ENCODE measurements around the gene HDAC9. TPM values are rescaled to one million over a fixed set of nuclear protein-coding genes. Genes with fewer than 3 reads are reported as not detected.

The HDAC9 gene
- total and polyA plus RNA-seq, 2 experiments from 2014 or later: 32.7 to 101 TPM

DNA sequence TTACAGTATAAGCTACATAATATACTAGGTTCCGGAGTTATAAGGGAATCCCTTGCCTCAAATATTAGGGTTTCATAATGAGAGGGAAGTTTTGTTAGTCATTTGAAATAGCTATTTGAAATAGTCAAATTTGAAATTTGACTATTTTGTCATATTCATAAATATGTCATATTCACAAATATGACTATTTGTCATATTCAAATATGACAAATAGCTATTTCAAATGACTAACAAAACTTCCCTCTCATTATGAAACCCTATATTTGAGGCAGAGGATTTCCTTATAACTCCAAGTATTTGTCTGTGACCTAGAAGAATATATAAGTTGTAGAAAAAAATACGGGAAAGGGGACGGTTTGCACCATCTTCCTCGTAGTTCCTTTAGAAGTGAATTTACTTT is 76.6 kb downstream of the HDAC9 start:
- H3K27ac ChIP-seq: no peak overlapping the region

DNA sequence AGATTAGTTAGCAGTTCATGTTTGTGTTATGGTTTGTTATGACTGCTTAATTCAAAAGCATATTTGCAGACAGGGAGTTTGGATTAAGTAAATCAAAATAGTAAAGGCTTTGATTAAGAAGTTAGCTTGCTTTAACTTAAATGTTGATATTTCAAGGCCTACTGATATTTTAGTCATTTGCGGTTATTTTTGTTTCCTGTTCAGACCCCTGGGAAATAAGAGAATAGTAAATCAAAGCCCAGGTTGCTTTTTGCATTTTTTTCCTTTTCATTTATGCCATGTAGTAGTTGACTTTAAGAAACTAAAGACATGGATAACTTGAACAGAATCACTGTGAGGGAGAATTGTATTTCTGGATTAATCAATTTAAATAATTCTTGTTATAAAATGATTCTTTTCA is 77.3 kb downstream of the HDAC9 start:
- TF ChIP-seq, protein P1, sequence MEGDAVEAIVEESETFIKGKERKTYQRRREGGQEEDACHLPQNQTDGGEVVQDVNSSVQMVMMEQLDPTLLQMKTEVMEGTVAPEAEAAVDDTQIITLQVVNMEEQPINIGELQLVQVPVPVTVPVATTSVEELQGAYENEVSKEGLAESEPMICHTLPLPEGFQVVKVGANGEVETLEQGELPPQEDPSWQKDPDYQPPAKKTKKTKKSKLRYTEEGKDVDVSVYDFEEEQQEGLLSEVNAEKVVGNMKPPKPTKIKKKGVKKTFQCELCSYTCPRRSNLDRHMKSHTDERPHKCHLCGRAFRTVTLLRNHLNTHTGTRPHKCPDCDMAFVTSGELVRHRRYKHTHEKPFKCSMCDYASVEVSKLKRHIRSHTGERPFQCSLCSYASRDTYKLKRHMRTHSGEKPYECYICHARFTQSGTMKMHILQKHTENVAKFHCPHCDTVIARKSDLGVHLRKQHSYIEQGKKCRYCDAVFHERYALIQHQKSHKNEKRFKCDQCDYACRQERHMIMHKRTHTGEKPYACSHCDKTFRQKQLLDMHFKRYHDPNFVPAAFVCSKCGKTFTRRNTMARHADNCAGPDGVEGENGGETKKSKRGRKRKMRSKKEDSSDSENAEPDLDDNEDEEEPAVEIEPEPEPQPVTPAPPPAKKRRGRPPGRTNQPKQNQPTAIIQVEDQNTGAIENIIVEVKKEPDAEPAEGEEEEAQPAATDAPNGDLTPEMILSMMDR (IDR thresholded peaks at IDR 0.05; ENCODE audit: low read depth, low read length): no peak
- no peak overlapping the region for H3K4me3 ChIP-seq
- no peaks in the 10 kb centered on the region for H3K27me3 ChIP-seq

More for the DNA sequence above, 76.6 kb downstream of the HDAC9 start:
- TF ChIP-seq, protein P1 (IDR thresholded peaks at IDR 0.05; ENCODE audit: low read depth, low read length): no peak
- DNase-seq (ENCODE audit: low read depth in 1 of 2, low spot score in 1 of 2): no peak
- Histone ChIP-seq H3K4me3 (no peak overlapping the region), H3K4me1 (ENCODE audit: low read depth) (peaks cover 3% of the 10 kb centered on the region), H3K27me3 (no peaks in the 10 kb centered on the region), H3K36me3 (no peaks in the 10 kb centered on the region), H3K9me3 (ENCODE audit: low read depth) (no peaks in the 10 kb centered on the region)

DNA sequence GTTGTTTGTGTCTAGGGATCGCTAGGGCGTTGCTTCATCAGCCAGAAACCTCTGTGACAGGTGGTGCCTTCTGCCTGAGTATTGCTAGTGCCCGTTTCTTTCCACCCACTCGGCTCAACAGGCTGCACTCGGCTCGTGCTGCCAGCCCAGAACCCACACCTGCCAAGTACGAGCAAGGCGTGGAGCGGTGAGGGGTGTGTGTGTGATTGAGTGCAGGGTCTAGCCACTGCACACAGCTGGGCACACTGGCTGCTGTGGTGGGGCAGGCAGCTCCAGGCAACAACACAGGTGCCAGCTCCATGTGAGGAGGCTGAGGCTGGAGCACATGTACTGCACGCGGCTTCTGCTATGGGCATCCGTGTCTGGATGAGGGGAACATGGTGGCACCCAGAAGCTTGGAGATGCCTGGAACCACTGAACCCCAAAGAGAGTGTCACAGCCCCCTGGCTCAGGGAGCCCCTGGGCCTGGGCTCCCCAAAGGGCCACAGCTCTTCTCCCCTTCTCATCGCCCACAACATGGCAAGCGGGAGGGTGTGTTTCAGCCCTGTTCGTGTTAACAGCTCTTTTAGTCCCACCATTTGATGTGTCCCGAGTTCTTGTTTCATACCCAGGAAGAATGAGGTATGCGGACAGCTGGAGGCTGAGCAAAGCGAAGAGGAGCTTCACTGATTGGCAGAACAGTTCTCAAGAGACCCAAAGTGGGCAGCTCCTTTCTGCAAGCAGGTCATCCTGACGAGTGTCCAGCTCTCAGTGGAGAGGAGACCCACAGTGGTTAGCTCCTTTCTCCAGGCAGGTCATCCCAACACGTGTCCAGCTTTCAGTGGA is 78.1 kb downstream of the HDAC9 start:
- Histone ChIP-seq H3K27ac (no peak overlapping the region), H3K27me3 (no peaks in the 10 kb centered on the region), H3K36me3 (no peaks in the 10 kb centered on the region), H3K4me3 (no peak overlapping the region), H3K9me3 (ENCODE audit: low read depth) (no peaks in the 10 kb centered on the region), H3K4me1 (ENCODE audit: low read depth) (peaks cover 3% of the 10 kb centered on the region)
- no peak for DNase-seq (ENCODE audit: low read depth in 1 of 2, low spot score in 1 of 2)
- TF ChIP-seq, protein P1 (IDR thresholded peaks at IDR 0.05; ENCODE audit: low read depth, low read length): no peak

More for the DNA sequence above, 77.3 kb downstream of the HDAC9 start:
- no peak for DNase-seq (ENCODE audit: low read depth in 1 of 2, low spot score in 1 of 2)
- H3K27ac ChIP-seq: no peak overlapping the region
- H3K9me3 ChIP-seq (ENCODE audit: low read depth): no peaks in the 10 kb centered on the region
- no peaks in the 10 kb centered on the region for H3K36me3 ChIP-seq
- peaks cover 3% of the 10 kb centered on the region for H3K4me1 ChIP-seq (ENCODE audit: low read depth)

DNA sequence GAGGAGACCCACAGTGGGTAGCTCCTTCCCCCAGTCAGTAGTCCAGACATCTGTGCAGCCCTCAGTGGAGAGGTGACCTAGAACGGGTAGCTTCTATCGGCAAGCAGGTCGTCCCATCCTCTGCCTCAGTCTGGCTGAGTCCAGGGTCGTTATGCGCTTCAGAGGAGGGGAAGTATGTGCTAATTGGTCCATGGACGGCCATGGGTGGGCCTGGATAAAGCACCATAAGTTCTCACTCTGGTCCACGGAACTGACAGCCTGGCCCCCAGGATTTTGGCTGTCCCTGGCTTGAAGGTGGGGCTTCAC is 78.6 kb downstream of the HDAC9 start:
- TF ChIP-seq, protein P1 (IDR thresholded peaks at IDR 0.05; ENCODE audit: low read depth, low read length): no peak
- no peak for DNase-seq (ENCODE audit: low read depth in 1 of 2, low spot score in 1 of 2)
- Histone ChIP-seq H3K27me3 (no peaks in the 10 kb centered on the region), H3K4me3 (no peak overlapping the region), H3K4me1 (ENCODE audit: low read depth) (peaks cover 3% of the 10 kb centered on the region), H3K27ac (no peak overlapping the region), H3K36me3 (no peaks in the 10 kb centered on the region), H3K9me3 (ENCODE audit: low read depth) (no peaks in the 10 kb centered on the region)

DNA sequence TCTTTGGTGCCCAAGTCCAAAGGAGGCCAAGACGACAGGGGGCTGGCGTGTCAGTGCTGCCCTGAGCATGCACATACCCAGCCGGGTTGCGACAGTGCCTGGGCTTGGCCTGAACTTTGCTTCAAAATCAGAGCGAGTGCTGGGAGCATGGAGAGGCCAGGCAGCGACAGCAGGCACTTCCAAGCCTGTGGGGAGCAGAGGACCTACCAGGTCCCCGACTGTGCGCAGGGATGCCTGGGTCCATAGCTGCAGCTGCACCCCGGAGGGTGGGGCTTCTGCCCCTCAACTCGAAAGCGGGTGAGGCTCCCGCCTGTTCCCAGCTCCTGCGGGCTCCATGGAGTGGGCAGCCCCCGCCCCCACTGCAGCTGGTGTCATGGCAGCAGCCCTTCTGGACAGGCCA is 79.1 kb downstream of the HDAC9 start:
- TF ChIP-seq, protein P1 (IDR thresholded peaks at IDR 0.05; ENCODE audit: low read depth, low read length): no peak
- no peaks in the 10 kb centered on the region for H3K9me3 ChIP-seq (ENCODE audit: low read depth)
- no peak overlapping the region for H3K4me3 ChIP-seq
- no peaks in the 10 kb centered on the region for H3K36me3 ChIP-seq
- no peak for DNase-seq (ENCODE audit: low read depth in 1 of 2, low spot score in 1 of 2)
- no peak overlapping the region for H3K27ac ChIP-seq
- H3K27me3 ChIP-seq: no peaks in the 10 kb centered on the region
- peaks cover 3% of the 10 kb centered on the region for H3K4me1 ChIP-seq (ENCODE audit: low read depth)
